ENCODE measurements around the gene LINGO3. TPM values are rescaled to one million over a fixed set of nuclear protein-coding genes. Genes with fewer than 3 reads are reported as not detected.

Gene LINGO3
- total RNA-seq, 2 donors from 2014 or later = 0.68 TPM; not detected in 1

DNA sequence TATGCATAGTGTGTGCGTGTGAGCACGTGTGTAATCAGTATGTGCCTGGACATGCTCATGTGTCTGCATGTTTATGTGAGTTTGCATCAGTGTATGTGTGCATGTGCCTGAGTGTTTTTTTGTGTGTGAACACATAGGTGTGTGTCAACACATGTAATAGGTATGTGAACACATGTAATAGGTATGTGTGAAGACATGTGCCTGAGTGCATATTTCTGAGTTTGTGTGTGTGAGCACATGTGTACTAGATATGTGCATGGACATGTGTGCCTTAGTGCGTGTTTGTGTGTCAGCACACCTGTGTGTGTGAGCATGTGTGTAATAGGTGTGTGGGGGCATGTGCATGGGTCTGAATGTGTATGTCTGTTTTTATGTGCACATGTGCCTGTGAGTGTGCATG is 27.9 kb upstream of the LINGO3 start:
- DNase-seq (ENCODE audit: low spot score) = no peak
- Histone ChIP-seq H3K9me3 (no peaks in the 10 kb centered on the region), H3K27ac (no peak overlapping the region), H3K4me3 (no peak overlapping the region), H3K4me1 (replicated peaks) (peaks cover 4% of the 10 kb centered on the region), H3K27me3 (replicated peaks; ENCODE audit: insufficient read depth) (no peaks in the 10 kb centered on the region), H3K36me3 (no peaks in the 10 kb centered on the region)
- no peak for TF ChIP-seq POLR2AphosphoS5 (IDR thresholded peaks at IDR 0.05)
- TF ChIP-seq POLR2A (IDR thresholded peaks at IDR 0.05) = no peak
- no peak for TF ChIP-seq CTCF (IDR thresholded peaks at IDR 0.05)
- WGBS = 90% methylated on average over 3 of the region's 3 CpGs
- intact Hi-C loops (cut with DNase I) = no loop called here

- no peak overlapping the region for H3K27ac ChIP-seq
- no peaks in the 10 kb centered on the region for H3K27me3 ChIP-seq (replicated peaks; ENCODE audit: insufficient read depth)
- WGBS = 93% methylated on average over 26 of the region's 26 CpGs
- H3K4me3 ChIP-seq = no peak overlapping the region
- TF ChIP-seq CTCF (IDR thresholded peaks at IDR 0.05) (no peak), POLR2A (IDR thresholded peaks at IDR 0.05) (no peak)
- peaks cover 4% of the 10 kb centered on the region for H3K4me1 ChIP-seq (replicated peaks)
- intact Hi-C loops (cut with DNase I) = no loop called here
- no peak for DNase-seq (ENCODE audit: low spot score)
- no peaks in the 10 kb centered on the region for H3K36me3 ChIP-seq
- H3K9me3 ChIP-seq = no peaks in the 10 kb centered on the region
These were observed 27.3 kb upstream of the LINGO3 start for GRCh38 chr19:2334986-2335846.

DNA sequence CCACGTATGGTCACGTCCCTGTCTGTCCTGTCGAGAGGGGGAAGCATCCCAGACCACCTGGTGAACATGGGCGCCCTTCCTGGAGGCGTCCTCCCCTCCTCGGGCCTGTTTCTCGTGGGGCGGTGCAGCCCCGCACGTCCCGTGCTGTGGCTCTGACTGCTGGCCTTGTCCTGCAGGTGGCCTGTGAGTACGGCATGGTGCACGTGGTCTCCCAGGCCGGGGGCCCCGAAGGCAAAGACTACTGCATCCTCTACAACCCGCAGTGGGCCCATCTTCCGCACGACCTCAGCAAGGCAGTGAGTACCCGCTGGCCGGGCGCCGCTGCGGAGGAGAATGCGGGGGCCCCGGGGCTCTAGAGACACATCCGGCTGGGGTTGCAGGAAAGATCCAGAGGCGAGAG is 26.5 kb upstream of the LINGO3 start:
- no peaks in the 10 kb centered on the region for H3K9me3 ChIP-seq
- H3K27ac ChIP-seq = no peak overlapping the region
- intact Hi-C loops (cut with DNase I) = no loop called here

DNA sequence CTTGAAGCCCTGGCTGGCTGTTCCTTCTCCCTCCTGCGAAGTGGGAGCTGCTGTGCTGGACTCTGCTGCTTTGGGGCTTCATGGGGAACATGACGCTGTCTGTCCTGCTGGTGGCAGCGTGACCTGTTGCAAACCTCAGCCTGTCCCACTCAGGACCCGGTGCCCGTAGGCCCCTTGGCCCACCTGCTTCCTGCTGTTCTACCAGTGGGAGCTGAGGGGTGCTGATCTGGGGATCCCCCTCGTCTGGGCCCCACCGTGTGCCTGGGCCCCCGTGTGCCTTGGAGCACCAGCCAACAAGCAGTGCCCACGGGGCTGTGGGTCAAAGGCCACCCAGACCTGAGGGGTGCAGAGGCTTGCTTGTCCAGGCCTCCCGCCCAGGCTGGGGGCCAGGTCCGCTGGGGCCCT is 25.9 kb upstream of the LINGO3 start:
- WGBS = 77% methylated on average over 11 of the region's 11 CpGs

More for the DNA sequence above, 26.5 kb upstream of the LINGO3 start:
- Histone ChIP-seq H3K36me3 (no peaks in the 10 kb centered on the region), H3K27me3 (replicated peaks; ENCODE audit: insufficient read depth) (no peaks in the 10 kb centered on the region), H3K4me1 (replicated peaks) (peaks cover 4% of the 10 kb centered on the region), H3K4me3 (no peak overlapping the region)
- 96% methylated on average over 25 of the region's 27 CpGs for WGBS
- no peak for TF ChIP-seq POLR2A (IDR thresholded peaks at IDR 0.05)
- TF ChIP-seq CTCF (IDR thresholded peaks at IDR 0.05) = no peak
- no peak for TF ChIP-seq POLR2AphosphoS5 (IDR thresholded peaks at IDR 0.05)
- DNase-seq (ENCODE audit: low spot score) = no peak

More for the DNA sequence above, 25.9 kb upstream of the LINGO3 start:
- Histone ChIP-seq H3K36me3 (no peaks in the 10 kb centered on the region), H3K4me3 (no peak overlapping the region), H3K4me1 (replicated peaks) (peaks cover 7% of the 10 kb centered on the region), H3K27ac (no peak overlapping the region), H3K27me3 (replicated peaks; ENCODE audit: insufficient read depth) (no peaks in the 10 kb centered on the region), H3K9me3 (no peaks in the 10 kb centered on the region)
- TF ChIP-seq POLR2AphosphoS5 (IDR thresholded peaks at IDR 0.05) = no peak
- TF ChIP-seq CTCF (IDR thresholded peaks at IDR 0.05) = no peak
- TF ChIP-seq POLR2A (IDR thresholded peaks at IDR 0.05) = no peak
- intact Hi-C loops (cut with DNase I) = no loop called here
- no peak for DNase-seq (ENCODE audit: low spot score)
